HepG2 (cell line): ENCODE results near the gene FUCA1.

Experiments
- NONO ChIP-seq, 2 experiments: fragments of 450-650 bp in 1 of 2; sonication (generic) in 1 of 2; formaldehyde crosslinking in 1 of 2; IDR thresholded peaks in 1 of 2; conservative IDR thresholded peaks in 1 of 2; 2 replicates each; pipeline versions ENCODE4 v1.6.1 to v1.8.0; 2017 to 2022; ENCODE audit warnings: mild to moderate bottlenecking in 1 of 2, missing genetic modification reagents in 1 of 2, moderate library complexity in 1 of 2
- PITX1 ChIP-seq: sonication (generic); formaldehyde crosslinking; IDR thresholded peaks from 2 replicates; pipeline ENCODE4 v1.5.1; 2020; ENCODE audit warnings: mild to moderate bottlenecking, missing genetic modification reagents
- ZNF563 ChIP-seq: sonication (generic); formaldehyde crosslinking; IDR thresholded peaks from 2 replicates; pipeline ENCODE4 v1.8.0; 2022; ENCODE audit warnings: mild to moderate bottlenecking, moderate library complexity, missing genetic modification reagents

- TF ChIP-seq ZNF563 (CRISPR knock-in tag) (no peak), PITX1 (CRISPR knock-in tag) (no peak), NONO (IDR thresholded peaks at IDR 0.05) (no peak), NONO (CRISPR knock-in tag; conservative IDR thresholded peaks at IDR 0.05) (no peak)
Observed at GRCh38 chr1:23806280-23806679, 61.8 kb downstream of the FUCA1 start.
